ENCODE measurements around the gene SURF6. TPM values are rescaled to one million over a fixed set of nuclear protein-coding genes. Genes with fewer than 3 reads are reported as not detected.
A peak's percentile ranks its signal among the peaks of the same experiment; 100 is the strongest.
"Not testable (repeated sequence)": the region's sequence is repeated elsewhere in the genome, so short reads cannot be mapped to it uniquely, and the experiment has no call there.

SURF6 gene
- total and polyA plus RNA-seq, 5 donors from 2014 or later, result 5.4 to 14.6 (median 7.5) TPM

- Histone ChIP-seq H3K9me3 (ENCODE audit: control insufficient read depth in 2 of 2, low read length in 2 of 2) (no peaks in the 10 kb centered on the region), H3K4me3 (ENCODE audit: low read depth, low read length) (no peak overlapping the region), H3K4me1 (ENCODE audit: control insufficient read depth, insufficient read depth, low read length, poor library complexity, severe bottlenecking) (no peaks in the 10 kb centered on the region), H3K27me3 (ENCODE audit: control insufficient read depth, insufficient read depth, low read length) (no peaks in the 10 kb centered on the region), H3K36me3 (ENCODE audit: control insufficient read depth, insufficient read depth, low read length) (no peaks in the 10 kb centered on the region), H3K27ac (ENCODE audit: insufficient read depth, low read length, poor library complexity, severe bottlenecking) (no peak overlapping the region)
- DNase-seq (no peak), ATAC-seq (ENCODE audit: low read depth in 2 of 2) (no peak)
- H3K36me3 Mint-ChIP-seq, result peaks cover 4% of the 10 kb centered on the region
- H3K4me1 Mint-ChIP-seq, result no peaks in the 10 kb centered on the region
- no peak overlapping the region for H3K4me3 Mint-ChIP-seq
- H3K9me3 Mint-ChIP-seq, result peaks cover 0 to 2% (median 0%) of the 10 kb centered on the region in 7 donors
- peak overlapping the region in 1 of 3 donors; percentile 52 for H3K27ac Mint-ChIP-seq
- H3K27me3 Mint-ChIP-seq, result peaks cover 12% of the 10 kb centered on the region
Measured at GRCh38 chr9:133304477-133305377, 31.3 kb downstream of the SURF6 start.

GRCh38 chr9:133304158-133304470 is 31.9 kb downstream of the SURF6 start:
- peaks cover 0 to 2% (median 0%) of the 10 kb centered on the region in 7 donors for H3K9me3 Mint-ChIP-seq
- ATAC-seq (ENCODE audit: low read depth in 2 of 2), result no peak
- Histone ChIP-seq H3K27me3 (ENCODE audit: control insufficient read depth, insufficient read depth, low read length) (no peaks in the 10 kb centered on the region), H3K4me3 (ENCODE audit: low read depth, low read length) (no peak overlapping the region), H3K36me3 (ENCODE audit: control insufficient read depth, insufficient read depth, low read length) (no peaks in the 10 kb centered on the region), H3K9me3 (ENCODE audit: control insufficient read depth in 2 of 2, low read length in 2 of 2) (no peaks in the 10 kb centered on the region), H3K4me1 (ENCODE audit: control insufficient read depth, insufficient read depth, low read length, poor library complexity, severe bottlenecking) (no peaks in the 10 kb centered on the region), H3K27ac (ENCODE audit: insufficient read depth, low read length, poor library complexity, severe bottlenecking) (no peak overlapping the region)
- H3K27ac Mint-ChIP-seq, result no peak overlapping the region
- no peaks in the 10 kb centered on the region for H3K4me1 Mint-ChIP-seq
- no peak for DNase-seq
- H3K4me3 Mint-ChIP-seq, result no peak overlapping the region
- H3K36me3 Mint-ChIP-seq, result no peaks in the 10 kb centered on the region
- peaks cover 6% of the 10 kb centered on the region for H3K27me3 Mint-ChIP-seq

DNA sequence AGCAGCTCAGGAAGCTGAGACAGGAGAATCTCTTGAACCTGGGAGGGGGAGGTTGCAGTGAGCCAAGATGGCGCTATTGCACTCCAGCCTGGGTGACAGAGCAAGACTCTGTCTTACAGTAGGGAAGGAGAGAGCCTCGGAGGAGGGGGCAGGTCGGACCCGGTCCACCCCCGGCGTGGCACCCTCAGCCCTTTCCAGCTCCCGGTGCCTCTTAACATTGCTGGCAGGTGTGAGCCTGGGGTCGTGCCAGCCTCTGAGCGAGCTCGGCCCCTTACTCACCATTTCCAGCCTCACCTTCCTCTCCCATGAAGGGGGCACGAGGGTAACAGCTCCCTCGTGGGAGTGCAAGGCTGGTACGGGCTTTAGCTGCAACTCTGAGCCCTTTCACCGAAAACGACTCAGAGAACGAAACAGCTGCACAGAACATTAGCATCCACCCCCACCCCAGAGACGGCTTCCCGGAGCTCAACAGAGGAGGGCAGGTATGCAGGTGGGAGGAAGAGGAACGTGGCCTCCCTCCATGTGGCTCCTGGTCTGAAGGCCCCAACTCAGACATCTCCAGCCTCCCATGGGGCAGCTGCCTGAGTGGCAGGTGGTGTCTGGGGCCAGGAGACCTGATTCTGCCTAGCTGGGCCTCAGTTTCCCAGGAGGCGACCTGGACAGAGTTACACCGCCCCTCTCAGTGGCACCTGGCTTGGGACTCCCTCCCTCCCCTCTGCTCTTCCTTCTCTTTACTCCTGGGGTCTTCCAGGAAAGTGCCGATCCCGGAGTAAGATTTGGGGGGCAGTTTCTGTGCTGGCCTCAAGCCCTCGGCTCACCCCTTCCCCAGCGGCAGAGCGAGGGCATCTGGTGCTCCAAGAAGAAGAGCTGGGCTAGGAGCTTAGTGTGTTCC is 32.5 kb downstream of the SURF6 start:
- H3K4me3 ChIP-seq (ENCODE audit: low read depth, low read length), result no peak overlapping the region
- H3K4me1 ChIP-seq (ENCODE audit: control insufficient read depth, insufficient read depth, low read length, poor library complexity, severe bottlenecking), result no peaks in the 10 kb centered on the region
- DNase-seq (no peak), ATAC-seq (ENCODE audit: low read depth in 2 of 2) (no peak)
- no peak overlapping the region for H3K27ac Mint-ChIP-seq
- H3K36me3 Mint-ChIP-seq, result no peaks in the 10 kb centered on the region
- no peaks in the 10 kb centered on the region for H3K9me3 ChIP-seq (ENCODE audit: control insufficient read depth in 2 of 2, low read length in 2 of 2)
- H3K36me3 ChIP-seq (ENCODE audit: control insufficient read depth, insufficient read depth, low read length), result no peaks in the 10 kb centered on the region
- peaks cover 4% of the 10 kb centered on the region for H3K27me3 Mint-ChIP-seq
- H3K27me3 ChIP-seq (ENCODE audit: control insufficient read depth, insufficient read depth, low read length), result no peaks in the 10 kb centered on the region
- H3K4me3 Mint-ChIP-seq, result no peak overlapping the region
- H3K4me1 Mint-ChIP-seq, result no peaks in the 10 kb centered on the region
- H3K27ac ChIP-seq (ENCODE audit: insufficient read depth, low read length, poor library complexity, severe bottlenecking), result no peak overlapping the region
- H3K9me3 Mint-ChIP-seq, result no peaks in the 10 kb centered on the region

DNA sequence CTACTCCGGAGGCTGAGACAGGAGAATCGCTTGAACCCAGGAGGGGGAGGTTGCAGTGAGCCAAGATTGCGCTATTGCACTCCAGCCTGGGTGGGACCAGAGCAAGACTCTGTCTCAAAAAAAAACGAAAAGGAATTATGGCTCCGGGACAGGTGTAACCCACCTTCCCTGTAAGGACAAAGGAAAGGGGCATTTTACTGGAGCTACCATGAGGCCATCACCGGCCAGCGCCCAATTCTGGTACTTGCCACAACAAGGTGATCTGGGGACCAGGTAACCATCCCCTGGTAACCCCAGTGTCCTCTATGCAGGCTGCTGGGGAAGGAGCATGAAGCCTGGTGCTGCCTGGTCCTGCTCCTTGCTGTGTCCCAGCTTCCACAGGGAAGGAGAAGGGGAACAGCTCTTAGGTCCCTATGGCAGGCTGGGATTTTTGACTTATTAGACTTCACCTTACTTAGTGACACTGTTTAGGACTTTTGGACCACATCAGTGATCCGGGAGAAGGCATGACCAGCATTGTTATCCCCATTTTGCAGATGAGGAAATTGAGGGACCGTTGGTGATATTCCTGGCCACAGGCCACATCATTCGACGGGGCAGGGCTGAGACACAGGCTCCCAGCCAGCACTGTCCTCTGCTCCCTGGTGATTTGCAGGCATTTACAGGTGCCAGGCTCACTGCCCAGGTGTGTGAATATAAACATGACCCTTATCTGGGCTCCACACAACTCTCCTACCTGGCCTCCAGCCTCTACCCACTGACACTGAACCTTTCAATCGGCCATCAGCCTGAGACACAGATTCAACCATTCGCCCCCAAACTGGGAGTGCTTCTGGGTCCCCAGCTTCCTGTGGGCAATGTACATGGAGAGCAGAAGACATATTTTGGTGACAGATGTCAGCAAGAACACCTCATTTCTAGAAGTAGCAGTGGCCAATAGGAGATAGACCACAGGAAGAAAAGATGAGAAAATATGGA is 34.4 kb downstream of the SURF6 start:
- H3K4me3 ChIP-seq (ENCODE audit: low read depth, low read length), result no peak overlapping the region
- no peak for DNase-seq
- H3K9me3 ChIP-seq (ENCODE audit: control insufficient read depth in 2 of 2, low read length in 2 of 2), result no peaks in the 10 kb centered on the region
- no peaks in the 10 kb centered on the region for H3K36me3 ChIP-seq (ENCODE audit: control insufficient read depth, insufficient read depth, low read length)
- no peak for ATAC-seq (ENCODE audit: low read depth in 2 of 2)
- no peaks in the 10 kb centered on the region for H3K4me1 Mint-ChIP-seq
- no peaks in the 10 kb centered on the region for H3K9me3 Mint-ChIP-seq
- H3K4me3 Mint-ChIP-seq, result no peak overlapping the region
- H3K27ac ChIP-seq (ENCODE audit: insufficient read depth, low read length, poor library complexity, severe bottlenecking), result no peak overlapping the region
- no peaks in the 10 kb centered on the region for H3K36me3 Mint-ChIP-seq
- H3K4me1 ChIP-seq (ENCODE audit: control insufficient read depth, insufficient read depth, low read length, poor library complexity, severe bottlenecking), result no peaks in the 10 kb centered on the region
- H3K27ac Mint-ChIP-seq, result no peak overlapping the region
- peaks cover 18% of the 10 kb centered on the region for H3K27me3 Mint-ChIP-seq
- peaks cover 2% of the 10 kb centered on the region for H3K27me3 ChIP-seq (ENCODE audit: control insufficient read depth, insufficient read depth, low read length)

DNA sequence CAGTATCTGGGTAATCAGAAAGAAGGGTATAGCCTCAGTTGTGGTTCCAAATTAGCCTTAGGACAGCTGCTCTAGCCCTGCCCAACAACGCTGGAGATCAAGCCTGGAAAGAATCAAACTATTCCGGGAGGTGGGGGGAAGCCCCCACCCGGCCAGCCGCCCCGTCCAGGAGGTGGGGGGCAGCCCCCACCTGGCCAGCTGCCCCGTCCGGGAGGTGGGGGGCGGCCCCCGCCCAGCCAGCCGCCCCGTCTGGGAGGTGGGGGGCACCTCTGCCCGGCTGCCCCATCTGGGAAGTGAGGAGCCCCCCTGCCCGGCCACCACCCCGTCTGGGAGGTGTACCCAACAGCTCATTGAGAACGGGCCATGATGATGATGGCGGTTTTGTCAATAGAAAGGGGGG is 36.0 kb downstream of the SURF6 start:
- H3K4me1 ChIP-seq (ENCODE audit: control insufficient read depth, insufficient read depth, low read length, poor library complexity, severe bottlenecking); H3K4me3 Mint-ChIP-seq; H3K4me1 Mint-ChIP-seq; H3K36me3 ChIP-seq (ENCODE audit: control insufficient read depth, insufficient read depth, low read length); ATAC-seq (ENCODE audit: low read depth in 2 of 2); H3K27me3 ChIP-seq (ENCODE audit: control insufficient read depth, insufficient read depth, low read length); H3K27ac Mint-ChIP-seq; H3K4me3 ChIP-seq (ENCODE audit: low read depth, low read length); H3K36me3 Mint-ChIP-seq; DNase-seq; H3K9me3 ChIP-seq (ENCODE audit: control insufficient read depth in 2 of 2, low read length in 2 of 2); H3K9me3 Mint-ChIP-seq; H3K27ac ChIP-seq (ENCODE audit: insufficient read depth, low read length, poor library complexity, severe bottlenecking): not testable (repeated sequence)
- H3K27me3 Mint-ChIP-seq, result peaks cover 18% of the 10 kb centered on the region

GRCh38 chr9:133294257-133294656 is 41.7 kb downstream of the SURF6 start:
- no peaks in the 10 kb centered on the region for H3K4me1 ChIP-seq (ENCODE audit: control insufficient read depth, insufficient read depth, low read length, poor library complexity, severe bottlenecking)
- peaks cover 12 to 17% of the 10 kb centered on the region in 2 experiments for H3K9me3 ChIP-seq (ENCODE audit: control insufficient read depth in 2 of 2, low read length in 2 of 2)
- no peak overlapping the region for H3K27ac ChIP-seq (ENCODE audit: insufficient read depth, low read length, poor library complexity, severe bottlenecking)
- H3K4me3 ChIP-seq (ENCODE audit: low read depth, low read length), result no peak overlapping the region
- H3K36me3 ChIP-seq (ENCODE audit: control insufficient read depth, insufficient read depth, low read length), result no peaks in the 10 kb centered on the region
- Mint-ChIP-seq H3K36me3 (no peaks in the 10 kb centered on the region), H3K9me3 (peaks cover 0 to 26% (median 5%) of the 10 kb centered on the region in 7 donors), H3K4me1 (no peaks in the 10 kb centered on the region), H3K27ac (no peak overlapping the region), H3K4me3 (no peak overlapping the region), H3K27me3 (peaks cover 41% of the 10 kb centered on the region)
- ATAC-seq (ENCODE audit: low read depth in 2 of 2) (no peak), DNase-seq (no peak)
- peaks cover 6% of the 10 kb centered on the region for H3K27me3 ChIP-seq (ENCODE audit: control insufficient read depth, insufficient read depth, low read length)

GRCh38 chr9:133290751-133291302 is 45.2 kb downstream of the SURF6 start:
- no peak overlapping the region for H3K27ac Mint-ChIP-seq
- H3K27me3 Mint-ChIP-seq, result peaks cover 27% of the 10 kb centered on the region
- H3K9me3 Mint-ChIP-seq, result peaks cover 0 to 26% (median 5%) of the 10 kb centered on the region in 7 donors
- Histone ChIP-seq H3K27me3 (ENCODE audit: control insufficient read depth, insufficient read depth, low read length) (peaks cover 4% of the 10 kb centered on the region), H3K27ac (ENCODE audit: insufficient read depth, low read length, poor library complexity, severe bottlenecking) (no peak overlapping the region), H3K36me3 (ENCODE audit: control insufficient read depth, insufficient read depth, low read length) (no peaks in the 10 kb centered on the region), H3K4me1 (ENCODE audit: control insufficient read depth, insufficient read depth, low read length, poor library complexity, severe bottlenecking) (no peaks in the 10 kb centered on the region), H3K9me3 (ENCODE audit: control insufficient read depth in 2 of 2, low read length in 2 of 2) (peaks cover 16 to 19% of the 10 kb centered on the region in 2 experiments), H3K4me3 (ENCODE audit: low read depth, low read length) (no peak overlapping the region)
- ATAC-seq (ENCODE audit: low read depth in 2 of 2) (no peak), DNase-seq (no peak)
- no peak overlapping the region for H3K4me3 Mint-ChIP-seq
- no peaks in the 10 kb centered on the region for H3K4me1 Mint-ChIP-seq
- no peaks in the 10 kb centered on the region for H3K36me3 Mint-ChIP-seq
